Left cardiac atrium (tissue), 4 donors: ENCODE results near the gene EIF2B2. TPM values are rescaled to one million over a fixed set of nuclear protein-coding genes. Genes with fewer than 3 reads are reported as not detected.

Source experiments
- ATAC-seq, 2 donors: fragments of 200-7000 bp; cut with Tn5 transposase; one replicate each; pipeline ENCODE4 v1.9.1; 2020; ENCODE audit warnings: mild to moderate bottlenecking in 2 of 2, moderate library complexity in 2 of 2
- DNase-seq: peaks from one replicate; pipeline ENCODE4 v3.0.0-alpha.2; 2020
- intact Hi-C, 2 donors: fragments of 100-400 bp; cut with DNase I; formaldehyde crosslinking; loops; one replicate each; pipeline versions ENCODE4 v1.14.1 to v1.15.1; 2022 to 2023
- total RNA-seq, 2 donors: library from RNA; stranded (reverse); fragmentation: NEBNext Ultra II Directional; extraction: Animal tissue kit (Norgen Biotek cat#: 25700); gene quantifications; one replicate each; pipeline ENCODE4 v1.2.1, GENCODE V29; 2021
- donor health status: DM: no; HTN: yes; CAD: no.
- donor health status: DM: no; HTN: yes; CAD: no; lungs with severe emphysema.
- donor health status: DM: yes; HTN: yes; CAD: no.
- donor health status: Dilated cardiomyopathy.

EIF2B2 gene
- total RNA-seq, 2 donors from 2014 or later: 27.8 to 30.3 TPM

GRCh38 chr14:75054421-75054820, 51.7 kb downstream of the EIF2B2 start:
- DNase-seq: no peak
- ATAC-seq: no peak
- intact Hi-C loops: no loop called here

GRCh38 chr14:75059642-75060041, 56.9 kb downstream of the EIF2B2 start:
- DNase-seq: no peak
- ATAC-seq: no peak
- intact Hi-C loops: loop anchor here in 1 of 2 donors (10.0 kb wide), 1 partner anchor 45 kb away; no protein-coding TSS in a partner anchor

GRCh38 chr14:75060420-75060819, 57.7 kb downstream of the EIF2B2 start:
- DNase-seq (no peak), ATAC-seq (no peak)
- intact Hi-C loops: loop anchor here in 1 of 2 donors (10.0 kb wide), 1 partner anchor 46 kb away; no protein-coding TSS in a partner anchor

Other genes with a start within 250 kb of the EIF2B2 start
- gene YLPM1, start 239.6 kb upstream of the EIF2B2 start, total RNA-seq: 10 to 100 TPM; 28.3 to 31.5 TPM
- not detected for gene PROX2, start 126.8 kb upstream of the EIF2B2 start, total RNA-seq
- gene DLST, start 121.0 kb upstream of the EIF2B2 start, total RNA-seq: 100 to 1,000 TPM; 133 to 137 TPM
- 10 to 100 TPM; 11.9 to 15.4 TPM for gene RPS6KL1, start 79.7 kb upstream of the EIF2B2 start, total RNA-seq
- gene PGF, start 47.3 kb upstream of the EIF2B2 start, total RNA-seq: 1 to 10 TPM; 4.6 to 5.0 TPM
- gene MLH3, start 48.5 kb downstream of the EIF2B2 start, total RNA-seq: 10 to 100 TPM; 16.6 to 20.8 TPM
- 10 to 100 TPM in 1 of 2 donors, 1 to 10 TPM in 1; 7.4 to 13.5 TPM for gene ACYP1, start 61.1 kb downstream of the EIF2B2 start, total RNA-seq
- 1 to 10 TPM; 7.5 to 7.8 TPM for gene ZC2HC1C, start 66.7 kb downstream of the EIF2B2 start, total RNA-seq
- 100 to 1,000 TPM in 1 of 2 donors, 10 to 100 TPM in 1; 89.1 to 102 TPM for gene NEK9, start 124.1 kb downstream of the EIF2B2 start, total RNA-seq
- gene TMED10, start 173.7 kb downstream of the EIF2B2 start, total RNA-seq: 100 to 1,000 TPM; 271 to 327 TPM